Stimulated activated CD4-positive, alpha-beta T cell treated with anti-CD3 and anti-CD28 coated beads, Interleukin-1b, Interleukin-23, amount 100 ng/mL, for 24 hours (primary cell): ENCODE results near the gene RNF41.

ENCODE experiments used
- DNase-seq, 4 experiments: peaks; one replicate each; pipeline ENCODE4 v3.0.0-alpha.2; 2020; ENCODE audit warnings: low read depth in 4 of 4, low spot score in 1 of 4

RNF41 gene

DNA sequence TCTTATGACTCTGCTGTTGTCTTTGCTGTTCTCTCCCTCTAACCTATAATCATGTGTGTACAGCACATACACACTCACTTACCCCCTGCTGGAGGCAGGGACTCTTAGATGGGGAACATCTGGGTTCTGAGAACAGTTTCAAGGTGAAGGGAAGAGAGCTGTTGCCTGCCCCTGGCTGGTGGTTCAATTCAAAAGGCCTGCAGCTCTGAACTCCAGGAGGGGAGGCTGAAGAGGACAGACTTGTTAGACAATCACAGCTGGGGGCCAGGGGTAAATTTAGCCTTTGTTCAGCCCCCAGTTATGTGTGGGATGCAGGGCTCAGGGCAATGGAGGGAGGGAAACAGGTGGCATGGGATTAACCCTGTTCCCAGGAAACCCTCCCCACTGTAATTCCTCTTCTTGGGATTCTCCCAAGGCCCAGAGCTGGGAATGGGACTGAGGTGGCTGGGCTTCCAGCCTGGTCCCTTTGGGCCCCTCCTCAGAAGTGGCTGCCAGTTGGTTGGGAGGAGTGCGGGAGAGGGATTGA lies 67.4 kb downstream of the RNF41 start:
- DNase-seq, result no peak

- no peak for DNase-seq
These were observed 68.0 kb downstream of the RNF41 start for GRCh38 chr12:56153678-56154065.

DNA sequence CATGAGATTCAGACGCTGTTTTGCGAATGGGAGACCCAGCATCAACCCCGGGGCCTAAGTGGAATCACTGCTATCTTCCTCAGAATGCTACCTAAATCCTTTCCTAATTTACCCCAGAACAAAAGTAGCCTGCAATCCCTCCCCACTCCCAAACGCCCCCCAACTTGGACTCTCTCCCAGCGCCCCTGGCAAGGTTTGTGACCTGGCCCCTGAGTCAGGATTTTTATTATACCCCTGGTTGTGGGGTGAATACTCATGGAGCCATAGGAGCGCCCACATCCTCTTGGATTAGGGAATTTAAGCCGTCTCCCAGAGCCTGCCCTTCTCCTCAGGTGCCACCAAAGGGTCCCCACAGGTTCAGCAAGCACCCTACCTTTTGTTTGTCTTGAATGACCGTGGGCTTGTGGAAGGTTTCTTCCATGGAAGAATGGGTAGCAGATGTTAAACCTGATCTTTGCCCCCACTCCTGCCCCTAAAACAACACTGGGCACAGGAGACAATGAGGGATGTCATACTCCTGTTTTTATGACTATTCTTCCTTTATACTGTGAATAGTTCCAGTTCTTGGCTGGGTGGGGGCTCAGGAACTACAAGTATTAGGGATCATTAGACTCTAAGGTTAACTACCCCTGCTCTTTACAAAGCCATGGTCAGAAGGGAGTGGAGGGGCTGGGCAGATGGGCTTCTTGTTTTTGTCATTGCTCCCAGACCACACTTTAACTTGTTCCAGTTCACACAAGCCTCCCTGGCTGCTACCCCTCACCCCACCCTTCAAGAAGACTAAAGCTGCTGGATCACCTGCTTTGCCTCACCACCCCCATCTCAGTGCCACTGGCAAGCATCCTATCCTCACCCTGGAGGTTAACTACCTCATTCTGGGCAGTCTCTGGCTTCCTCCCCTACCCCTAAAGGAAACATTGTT lies 68.7 kb downstream of the RNF41 start:
- no peak for DNase-seq
